HG03135 (cell line): ENCODE data around the gene WDR72.

Experiments
- ATAC-seq: cut with Tn5 transposase; IDR thresholded peaks from one replicate; pipeline ENCODE4 v1.9.1; 2021; ENCODE audit warnings: mild to moderate bottlenecking, moderate library complexity; ENCODE audit not compliant: unreplicated experiment

Gene WDR72

DNA sequence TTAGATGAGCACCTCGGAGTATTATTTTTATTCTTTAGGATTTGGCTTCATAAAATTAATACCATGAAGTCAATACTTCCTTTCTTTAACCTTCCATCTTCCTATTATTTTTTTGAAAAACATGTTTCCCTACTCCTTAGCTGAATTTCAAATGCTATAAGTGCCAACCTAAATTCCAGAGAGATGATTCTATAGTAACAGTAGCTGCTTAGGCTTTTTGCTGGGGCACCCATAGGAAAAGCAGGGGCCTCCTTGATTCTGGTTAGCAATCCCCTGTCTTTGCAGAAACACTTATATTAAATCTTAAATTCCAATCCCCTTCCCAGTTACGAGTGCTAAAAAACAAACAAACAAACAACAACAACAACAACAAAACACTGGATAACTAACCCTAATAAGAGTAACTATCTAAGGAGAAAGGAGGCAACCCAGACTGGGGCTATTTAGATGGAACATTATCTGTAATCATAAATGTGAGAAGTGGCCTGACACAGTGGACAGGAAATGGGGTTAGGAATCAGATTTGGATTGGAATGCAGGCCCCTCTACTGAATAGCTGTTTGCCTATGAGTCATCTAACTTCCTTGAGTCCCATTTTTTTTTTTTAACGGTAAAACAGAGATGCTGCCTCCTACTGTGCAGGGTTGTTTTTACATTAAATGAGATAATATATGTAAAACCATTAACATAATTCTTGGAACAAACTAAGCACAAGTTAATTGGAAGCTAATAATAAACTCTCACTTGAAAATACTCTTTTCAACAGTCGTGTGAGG is 148.1 kb downstream of the WDR72 start:
- ATAC-seq: no peak

DNA sequence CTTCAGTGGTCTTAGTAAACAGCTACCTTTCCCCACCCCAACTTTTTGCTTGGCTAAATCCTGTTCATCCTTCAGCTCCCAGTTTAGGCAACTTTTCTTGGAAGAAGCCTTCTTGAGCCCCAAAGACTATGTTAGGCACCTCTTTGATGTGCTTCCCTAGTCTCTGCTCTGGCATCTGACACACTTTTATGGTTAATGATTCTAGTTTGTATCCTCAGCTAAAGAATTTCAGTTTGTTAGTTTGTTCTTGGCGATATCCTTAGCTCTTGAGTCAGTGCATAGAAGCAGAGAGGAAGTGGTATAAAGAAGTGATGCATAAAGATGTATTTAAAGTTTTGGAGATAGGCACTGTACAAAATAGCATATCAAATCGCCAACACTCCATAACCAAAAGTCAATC is 168.4 kb downstream of the WDR72 start:
- no peak for ATAC-seq

DNA sequence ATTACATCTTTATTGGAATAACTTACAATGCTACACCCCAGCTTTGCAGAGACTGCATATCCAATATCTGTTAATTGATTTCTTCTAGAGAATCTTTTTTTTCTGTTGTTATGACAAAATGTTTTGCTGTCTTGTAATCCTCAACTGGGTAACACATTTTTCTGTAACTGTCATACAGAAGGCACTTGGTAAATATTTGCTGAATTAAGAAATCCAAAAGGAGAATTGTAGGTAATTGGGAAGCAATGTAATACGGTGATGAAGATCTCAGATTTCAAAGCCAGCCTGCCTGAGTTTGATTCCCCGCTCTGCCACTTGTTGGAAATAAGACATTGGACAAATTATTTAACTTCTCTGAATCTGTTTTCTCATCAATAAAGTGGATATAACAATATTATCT is 169.1 kb downstream of the WDR72 start:
- ATAC-seq: no peak

- no peak for ATAC-seq
These were observed 169.9 kb downstream of the WDR72 start for GRCh38 chr15:53589520-53590057.

DNA sequence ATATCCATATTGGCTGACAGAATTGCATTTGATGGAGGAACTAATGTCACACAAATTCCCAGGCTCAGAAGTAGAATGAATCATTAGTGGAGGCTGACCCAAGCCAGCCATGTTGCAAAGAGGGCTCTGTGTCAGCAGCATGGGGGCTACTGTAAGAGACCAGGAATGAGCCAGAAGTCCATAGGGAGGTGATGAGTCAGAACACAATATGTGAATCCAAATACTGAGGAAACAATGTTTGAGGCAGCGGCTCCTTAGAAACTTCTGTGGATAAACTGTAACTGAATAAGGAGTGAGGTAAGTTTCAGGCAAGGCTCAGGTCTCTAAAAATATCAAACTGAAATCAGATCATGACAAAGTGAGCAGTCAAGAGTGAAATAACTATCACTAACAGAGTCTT is 170.7 kb downstream of the WDR72 start:
- no peak for ATAC-seq

DNA sequence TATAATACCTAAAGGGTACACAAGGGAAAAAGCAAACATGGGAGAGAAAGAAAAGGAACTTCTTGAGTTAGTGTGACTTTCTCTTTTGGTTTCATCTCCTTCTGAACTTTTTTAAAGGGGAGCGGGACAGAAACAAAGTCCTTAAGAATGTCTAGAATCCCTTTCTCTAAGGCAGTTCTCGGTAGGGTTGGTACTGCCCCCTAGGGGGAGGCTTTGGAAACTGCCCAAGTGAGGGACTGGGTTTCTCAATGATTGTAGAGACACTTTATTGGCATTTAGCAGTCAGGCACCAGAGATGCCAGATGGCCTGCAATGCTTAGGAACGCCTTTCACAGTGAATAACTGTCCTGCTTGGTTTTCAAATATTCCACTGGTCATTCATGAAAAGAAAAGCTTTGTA is 172.7 kb downstream of the WDR72 start:
- peak; percentile 84 for ATAC-seq

GRCh38 chr15:53581513-53581912 is 177.9 kb downstream of the WDR72 start:
- no peak for ATAC-seq

DNA sequence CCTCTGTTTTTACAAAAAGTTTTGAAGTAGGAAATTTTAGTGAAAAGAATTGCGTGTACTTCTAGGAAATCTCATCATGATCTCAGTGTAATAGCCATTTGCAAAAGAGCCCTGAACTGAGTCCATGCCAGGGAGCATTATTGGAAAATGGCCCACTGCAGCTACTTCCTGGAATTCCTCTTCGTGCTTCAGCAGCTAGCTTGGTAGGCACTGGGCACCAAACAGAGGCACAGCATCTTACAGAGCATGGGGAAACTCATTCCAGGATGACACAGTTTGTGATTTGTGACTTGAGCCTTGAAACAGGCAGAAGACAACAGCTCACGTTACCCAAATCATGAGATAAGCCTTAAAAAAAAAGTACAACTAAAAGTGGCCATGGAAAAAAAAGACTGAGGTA is 179.1 kb downstream of the WDR72 start:
- ATAC-seq: no peak

DNA sequence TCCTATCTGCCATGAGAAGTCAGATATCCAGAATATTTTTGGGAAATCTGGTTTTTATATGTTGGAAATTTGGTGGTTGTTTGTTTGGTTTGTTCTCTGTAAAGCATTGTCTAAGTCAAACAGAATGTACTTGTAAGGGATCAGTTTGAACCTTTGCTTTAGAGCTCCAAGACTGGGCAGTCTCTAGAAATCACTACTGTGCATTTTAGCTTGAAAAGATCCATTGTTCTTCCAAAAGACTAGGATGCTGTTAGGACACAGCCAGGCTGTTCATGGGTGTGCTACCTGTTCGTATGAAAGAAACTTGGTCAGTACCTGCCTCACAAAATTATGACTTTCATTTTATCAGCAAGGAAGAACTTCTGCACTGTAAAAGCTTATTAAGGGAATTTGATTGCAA is 182.6 kb downstream of the WDR72 start:
- ATAC-seq: no peak

GRCh38 chr15:53573091-53573490 is 186.4 kb downstream of the WDR72 start:
- ATAC-seq: no peak

GRCh38 chr15:53569751-53570480 is 189.5 kb downstream of the WDR72 start:
- no peak for ATAC-seq

- no peak for ATAC-seq
These were observed 192.6 kb downstream of the WDR72 start for GRCh38 chr15:53566912-53567311.

DNA sequence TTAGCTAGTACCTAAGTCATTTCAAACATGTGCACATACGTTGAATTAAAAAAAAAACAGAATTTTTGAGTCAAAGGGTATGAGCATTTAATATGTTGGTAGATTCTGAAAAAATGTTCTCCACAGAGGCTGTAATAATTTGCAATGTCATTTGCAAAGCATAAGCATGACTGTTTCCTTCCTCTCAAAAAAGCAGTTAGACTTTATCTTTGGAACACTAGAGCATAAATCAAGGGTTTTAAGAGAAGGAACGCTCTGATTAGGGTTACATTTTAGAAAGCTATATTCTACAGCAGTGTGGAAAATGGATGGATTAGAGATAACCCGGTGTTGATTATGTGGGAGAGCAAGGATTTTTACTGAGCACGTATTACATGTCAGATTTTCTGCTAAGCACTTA is 193.7 kb downstream of the WDR72 start:
- no peak for ATAC-seq

DNA sequence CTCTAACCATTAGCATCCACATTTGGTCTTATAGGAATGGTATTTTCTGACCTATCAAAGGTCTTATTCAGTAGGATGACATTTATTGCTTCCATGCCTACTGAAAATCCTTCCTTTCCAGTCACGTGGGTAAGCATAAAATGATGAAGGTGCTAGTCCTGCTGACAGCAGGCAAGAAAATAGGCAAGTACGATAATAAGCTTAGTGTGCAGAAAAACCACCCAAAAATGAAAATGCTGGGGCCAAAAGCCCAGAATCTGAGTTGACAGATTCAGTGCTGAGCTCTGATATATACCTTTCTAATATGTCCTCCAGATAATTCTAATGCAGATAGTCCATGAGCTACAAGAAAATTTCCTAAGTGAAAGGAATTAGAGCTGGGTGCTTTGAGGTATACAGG is 194.8 kb downstream of the WDR72 start:
- ATAC-seq: no peak

DNA sequence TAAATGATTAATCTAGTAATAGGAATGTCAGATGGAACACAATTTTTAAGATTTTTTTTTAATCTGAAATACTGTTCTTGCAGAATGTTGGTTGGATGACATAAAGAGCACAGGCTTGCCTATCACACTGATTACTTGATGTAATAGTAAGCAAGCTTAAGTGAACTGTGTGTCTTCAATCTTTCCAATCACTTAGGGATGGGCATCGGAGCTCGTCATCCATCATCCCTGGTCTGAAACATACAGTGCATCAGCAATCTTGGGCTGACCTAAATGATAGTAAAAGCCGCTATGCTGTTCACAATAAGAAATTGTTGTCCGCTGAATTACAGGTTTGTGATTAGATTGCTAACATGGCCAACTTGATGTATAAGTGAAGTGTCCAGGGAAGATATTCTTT is 195.8 kb downstream of the WDR72 start:
- no peak for ATAC-seq

DNA sequence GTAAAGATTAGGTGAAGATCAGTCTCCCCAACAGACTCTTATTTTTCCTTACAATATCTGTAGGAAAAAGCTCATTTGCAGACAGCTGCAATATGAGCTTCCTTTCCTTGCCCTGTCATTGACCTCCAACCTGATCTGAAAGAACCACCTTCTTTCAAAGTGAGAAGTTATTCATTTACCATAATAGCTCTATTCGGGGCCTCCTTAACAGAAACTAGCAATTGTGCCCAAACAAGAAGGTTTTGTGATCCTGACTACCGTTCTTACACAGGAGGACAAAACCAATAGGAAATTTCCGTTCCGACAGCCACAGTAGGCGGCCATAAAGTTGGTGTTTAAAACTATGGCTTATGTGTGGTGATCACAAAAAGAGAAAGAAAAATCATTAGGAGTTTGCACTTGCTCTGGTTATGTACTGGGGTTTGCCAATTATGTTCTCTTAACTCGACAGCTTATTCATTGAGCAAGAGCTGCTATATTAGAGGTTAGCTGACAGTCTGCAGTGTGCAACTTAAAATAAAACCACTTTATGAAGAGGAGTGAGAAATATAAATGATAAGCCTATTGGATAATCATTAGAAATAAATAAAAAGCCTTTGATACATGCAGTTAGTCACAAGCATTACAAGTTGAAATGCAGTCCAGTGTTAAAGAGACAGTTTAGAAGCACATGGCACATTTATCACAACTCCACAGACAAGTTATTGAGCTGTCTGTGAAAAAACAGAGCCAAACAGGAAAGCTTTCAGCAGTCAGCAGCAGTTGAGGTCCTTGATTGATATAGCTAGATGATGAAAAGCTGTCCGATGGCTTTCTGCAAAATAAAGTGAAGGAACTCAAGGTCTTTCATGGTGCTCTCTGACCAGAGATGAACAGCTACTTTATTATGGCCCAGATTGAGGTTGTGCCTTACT is 199.8 kb downstream of the WDR72 start:
- no peak for ATAC-seq

GRCh38 chr15:53558384-53558783 is 201.1 kb downstream of the WDR72 start:
- ATAC-seq: no peak

- ATAC-seq: no peak
These were observed 204.2 kb downstream of the WDR72 start for GRCh38 chr15:53555226-53555625.

DNA sequence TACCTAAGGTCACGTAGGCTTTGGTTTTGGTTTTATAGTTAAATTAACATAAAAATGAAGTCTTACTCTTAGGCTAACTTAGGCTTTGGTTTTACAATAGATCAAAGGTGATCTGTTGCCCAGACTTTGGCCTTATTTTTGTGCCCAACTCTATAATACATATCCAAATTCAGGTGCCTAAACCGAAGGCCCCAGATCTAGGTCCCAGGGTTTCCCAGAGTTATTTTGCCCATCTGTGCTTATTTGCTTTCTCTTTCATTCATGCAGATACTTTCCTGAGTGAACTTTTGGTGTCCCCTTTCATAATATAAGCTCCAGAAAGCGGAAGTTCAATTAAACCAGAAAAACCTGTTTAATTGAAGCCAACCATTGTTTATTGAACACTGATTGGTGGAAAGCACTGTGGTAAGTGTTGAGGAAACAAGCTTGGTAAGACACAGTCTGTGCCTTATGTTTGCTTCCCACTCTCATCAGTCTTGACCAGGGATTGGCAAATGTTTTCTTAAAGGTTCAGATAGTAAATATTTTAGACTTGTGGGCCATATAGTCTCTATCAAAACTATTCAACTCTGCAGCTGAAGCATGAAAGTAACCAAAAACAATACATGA is 209.7 kb downstream of the WDR72 start:
- ATAC-seq: no peak

DNA sequence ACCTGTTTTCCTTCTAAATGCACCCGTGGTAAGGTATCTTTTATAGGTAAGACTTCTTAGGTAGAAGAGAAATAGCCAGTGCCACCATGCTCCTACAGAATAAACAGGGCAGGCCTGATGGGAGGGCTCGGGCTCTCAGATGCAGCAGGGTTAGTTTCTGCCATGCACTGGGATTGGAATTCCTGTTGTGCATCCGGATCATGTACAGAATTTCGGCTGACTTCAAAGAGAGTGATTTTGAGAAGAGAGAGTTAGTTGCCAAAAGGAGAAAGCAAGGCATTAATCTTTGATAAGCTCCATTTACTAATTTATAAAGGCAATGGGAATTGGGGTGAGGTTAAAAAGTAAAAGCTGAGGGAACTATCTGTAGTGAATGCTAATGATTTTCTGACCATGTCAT is 211.2 kb downstream of the WDR72 start:
- no peak for ATAC-seq
